ENCODE measurements around the gene ID2.

The ID2 gene

DNA sequence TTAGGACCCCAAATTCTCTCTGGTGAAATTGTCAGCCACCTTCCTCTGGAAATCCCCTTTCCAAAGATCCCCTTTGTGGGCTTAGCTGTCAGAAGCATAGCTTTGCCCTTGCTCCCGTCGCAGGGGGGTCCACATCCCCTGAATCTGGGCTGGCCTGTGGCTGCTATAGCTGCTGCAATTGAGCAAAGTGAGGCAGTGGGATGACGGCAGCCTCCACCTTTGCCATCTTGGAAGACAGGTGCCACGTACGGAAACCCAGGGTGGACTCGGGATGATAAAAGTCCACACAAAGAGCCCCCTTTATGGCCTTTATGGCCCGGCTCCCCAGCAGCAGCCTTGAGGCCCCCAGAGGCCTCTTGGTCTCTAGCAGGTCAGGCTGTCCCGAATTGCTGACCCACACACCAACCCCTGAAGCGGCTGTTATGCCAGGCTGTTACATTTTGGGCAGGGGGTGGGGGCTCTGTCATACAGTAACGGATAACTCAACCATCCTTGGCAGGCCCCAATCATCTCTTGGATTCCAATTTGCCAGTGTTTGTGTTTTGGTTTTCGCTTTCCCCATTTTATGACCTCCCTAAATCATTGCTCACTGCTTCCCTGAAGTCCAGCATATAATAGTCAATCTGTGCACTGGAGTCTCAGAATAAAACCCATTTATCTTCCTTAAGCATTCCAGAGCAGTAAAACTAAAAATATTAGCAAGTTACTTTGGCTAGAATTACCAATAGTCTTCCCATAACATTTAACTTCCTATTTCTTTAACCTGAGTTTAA lies 33.2 kb upstream of the ID2 start:
- H3K27ac ChIP-seq = no peak overlapping the region
- TF ChIP-seq, protein P1, sequence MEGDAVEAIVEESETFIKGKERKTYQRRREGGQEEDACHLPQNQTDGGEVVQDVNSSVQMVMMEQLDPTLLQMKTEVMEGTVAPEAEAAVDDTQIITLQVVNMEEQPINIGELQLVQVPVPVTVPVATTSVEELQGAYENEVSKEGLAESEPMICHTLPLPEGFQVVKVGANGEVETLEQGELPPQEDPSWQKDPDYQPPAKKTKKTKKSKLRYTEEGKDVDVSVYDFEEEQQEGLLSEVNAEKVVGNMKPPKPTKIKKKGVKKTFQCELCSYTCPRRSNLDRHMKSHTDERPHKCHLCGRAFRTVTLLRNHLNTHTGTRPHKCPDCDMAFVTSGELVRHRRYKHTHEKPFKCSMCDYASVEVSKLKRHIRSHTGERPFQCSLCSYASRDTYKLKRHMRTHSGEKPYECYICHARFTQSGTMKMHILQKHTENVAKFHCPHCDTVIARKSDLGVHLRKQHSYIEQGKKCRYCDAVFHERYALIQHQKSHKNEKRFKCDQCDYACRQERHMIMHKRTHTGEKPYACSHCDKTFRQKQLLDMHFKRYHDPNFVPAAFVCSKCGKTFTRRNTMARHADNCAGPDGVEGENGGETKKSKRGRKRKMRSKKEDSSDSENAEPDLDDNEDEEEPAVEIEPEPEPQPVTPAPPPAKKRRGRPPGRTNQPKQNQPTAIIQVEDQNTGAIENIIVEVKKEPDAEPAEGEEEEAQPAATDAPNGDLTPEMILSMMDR (conservative IDR thresholded peaks at IDR 0.05) = no peak

DNA sequence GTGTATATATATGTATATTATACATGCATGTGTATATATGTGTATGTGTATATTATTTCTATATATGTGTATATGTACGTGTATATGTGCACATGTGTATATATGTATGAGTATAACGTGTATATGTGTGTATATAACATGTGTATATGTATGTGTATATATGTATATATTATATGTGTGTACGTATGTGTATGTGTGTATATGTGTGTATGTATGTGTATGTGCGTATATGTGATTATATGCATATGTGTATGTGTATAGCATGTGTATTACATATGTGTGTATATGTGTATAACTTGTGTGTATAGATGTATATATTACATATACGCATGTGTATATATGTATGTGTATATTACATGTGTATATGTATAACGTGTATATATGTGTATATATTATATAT lies 32.1 kb upstream of the ID2 start:
- TF ChIP-seq, protein P1 (conservative IDR thresholded peaks at IDR 0.05) = no peak
- H3K27ac ChIP-seq = no peak overlapping the region

DNA sequence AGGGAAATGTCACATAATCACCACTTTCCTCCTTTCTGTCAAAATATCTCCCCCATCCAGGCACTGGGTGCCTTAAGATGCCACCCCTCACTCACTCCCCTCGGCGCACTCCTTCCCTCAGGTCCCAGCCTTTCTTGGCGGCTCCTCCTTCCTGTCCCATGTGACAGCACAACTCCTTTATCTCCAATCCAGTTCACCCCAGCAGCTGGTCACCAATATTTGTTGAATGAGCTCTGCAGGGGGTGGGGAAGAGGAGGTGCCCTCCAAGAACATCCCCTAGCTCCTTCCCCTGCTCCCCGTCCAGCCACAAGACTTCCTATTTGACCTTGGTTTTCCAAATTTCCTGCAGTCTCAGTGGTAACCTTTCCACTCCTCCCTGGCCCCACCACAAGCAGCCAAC lies 31.6 kb upstream of the ID2 start:
- no peak overlapping the region for H3K27ac ChIP-seq
- TF ChIP-seq, protein P1 (conservative IDR thresholded peaks at IDR 0.05) = no peak

DNA sequence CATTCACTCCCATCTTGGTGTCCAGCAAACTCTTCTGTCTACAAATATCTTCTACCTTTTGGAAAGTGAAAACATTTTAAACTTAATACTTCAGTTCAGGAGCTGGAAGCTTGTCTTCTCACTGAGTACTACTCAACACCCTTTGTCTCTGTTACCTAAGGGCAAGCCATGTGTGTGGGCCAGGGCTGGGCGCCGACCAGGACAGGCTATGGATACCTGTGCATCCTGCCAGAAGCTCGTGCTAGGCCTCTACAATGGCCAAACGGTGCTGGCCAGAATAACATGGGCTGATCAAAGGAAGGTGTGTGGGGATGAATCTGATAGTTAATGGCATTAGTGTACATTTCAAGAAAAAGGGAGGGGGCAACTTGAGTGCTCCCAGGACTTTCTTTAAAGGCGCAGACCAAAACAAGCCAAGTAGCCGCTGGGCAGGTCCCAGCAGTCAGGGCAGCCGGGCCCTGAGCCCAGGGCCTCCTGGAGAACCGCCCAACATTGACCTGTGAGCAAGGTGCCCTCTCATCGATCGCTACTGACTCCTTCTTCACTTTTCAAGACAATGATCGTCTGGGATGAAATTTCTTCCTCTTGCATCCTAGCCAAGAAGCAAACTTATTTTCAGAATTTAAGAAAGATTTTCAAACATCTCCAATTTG lies 29.0 kb upstream of the ID2 start:
- H3K27ac ChIP-seq = no peak overlapping the region
- TF ChIP-seq, protein P1 (conservative IDR thresholded peaks at IDR 0.05) = no peak

DNA sequence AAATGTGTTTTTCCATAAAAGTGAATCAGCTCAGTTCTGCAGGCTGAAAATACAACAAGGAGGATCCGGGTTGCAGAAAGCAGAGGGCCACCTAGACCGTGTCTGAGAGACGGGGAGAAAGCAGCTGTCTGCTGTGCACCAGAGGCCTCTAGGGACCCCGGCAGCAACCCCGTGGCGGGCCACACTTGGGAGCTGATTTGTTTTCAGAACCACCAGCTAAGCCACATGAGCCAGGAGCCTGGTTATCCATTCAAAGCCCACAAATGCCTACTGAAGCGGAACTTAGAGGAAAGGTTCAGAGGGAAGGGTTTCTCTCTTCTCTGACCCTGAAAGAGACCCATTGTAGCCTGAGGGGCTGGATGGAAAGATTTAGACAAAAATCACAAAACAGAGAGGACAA lies 28.4 kb upstream of the ID2 start:
- H3K27ac ChIP-seq = no peak overlapping the region
- TF ChIP-seq, protein P1 (conservative IDR thresholded peaks at IDR 0.05) = no peak

DNA sequence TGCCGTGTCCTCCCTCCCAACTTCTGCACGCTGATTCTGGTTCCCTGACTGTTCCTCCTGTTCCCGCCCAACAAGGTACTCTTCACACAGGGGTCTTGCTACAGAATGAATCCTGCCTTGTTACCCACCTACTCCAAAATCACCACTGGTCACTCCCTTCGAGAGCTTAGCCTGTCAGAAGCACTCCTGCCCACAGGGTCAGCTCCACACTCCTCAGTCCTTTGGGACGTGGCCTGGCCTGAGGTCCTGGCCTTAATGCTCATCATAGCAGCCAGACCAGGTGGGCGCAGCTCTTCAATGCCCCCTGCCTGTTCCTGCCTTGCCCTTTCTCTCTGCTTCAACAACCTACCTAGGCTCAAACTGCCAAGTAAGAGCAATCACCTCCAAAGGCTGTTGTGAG lies 27.8 kb upstream of the ID2 start:
- no peak overlapping the region for H3K27ac ChIP-seq
- TF ChIP-seq, protein P1 (conservative IDR thresholded peaks at IDR 0.05) = no peak

DNA sequence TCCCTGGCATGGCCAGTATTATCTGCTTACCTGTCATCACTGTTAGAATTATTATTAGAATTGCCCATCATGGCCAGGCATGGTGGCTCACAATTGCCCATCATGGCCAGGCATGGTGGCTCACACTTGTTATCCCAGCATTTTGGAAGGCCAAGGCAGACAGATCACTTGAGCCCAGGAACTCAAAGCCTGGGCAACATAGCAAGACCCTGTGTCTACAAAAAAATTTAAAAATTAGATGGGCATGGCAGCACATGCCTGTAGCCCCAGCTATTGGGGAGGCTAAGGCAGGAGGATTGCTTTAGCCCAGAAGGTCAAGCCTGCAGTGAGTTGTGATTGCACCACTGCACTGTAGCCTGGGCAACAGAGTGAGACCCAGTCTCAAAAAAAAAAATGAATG lies 27.4 kb upstream of the ID2 start:
- TF ChIP-seq, protein P1 (conservative IDR thresholded peaks at IDR 0.05) = no peak
- H3K27ac ChIP-seq = no peak overlapping the region

All from VCaP (cell line).